Suprapubic skin (tissue), 4 donors: ENCODE results near the gene TYSND1. TPM values are rescaled to one million over a fixed set of nuclear protein-coding genes. Genes with fewer than 3 reads are reported as not detected.

Experiments
- DNase-seq, 2 donors: peaks; one replicate each; pipeline ENCODE4 v3.0.0-alpha.2; 2019; ENCODE audit warnings: low spot score in 2 of 2
- H3K27ac ChIP-seq: fragments of 200-600 bp; sonication (generic); one replicate; pipeline ENCODE4 v1.5.1; 2019
- H3K27me3 ChIP-seq: fragments of 200-600 bp; sonication (generic); one replicate; pipeline ENCODE4 v1.5.1; 2019
- H3K36me3 ChIP-seq: fragments of 200-600 bp; sonication (generic); one replicate; pipeline ENCODE4 v1.5.1; 2019
- H3K4me1 ChIP-seq: fragments of 200-600 bp; sonication (generic); one replicate; pipeline ENCODE4 v1.5.1; 2019
- H3K4me3 ChIP-seq: fragments of 200-600 bp; sonication (generic); one replicate; pipeline ENCODE4 v1.5.1; 2019; ENCODE audit warnings: mild to moderate bottlenecking
- H3K9me3 ChIP-seq: fragments of 200-600 bp; sonication (generic); one replicate; pipeline ENCODE4 v1.5.1; 2019
- EP300 ChIP-seq: sonication (generic); formaldehyde crosslinking; IDR thresholded peaks from one replicate; pipeline ENCODE4 v1.6.1; 2017; ENCODE audit warnings: antibody characterized with exemption
- POLR2A ChIP-seq, 2 donors: fragments of 450-650 bp; IDR thresholded peaks; one replicate each; pipeline ENCODE4 v1.6.1; 2017; ENCODE audit warnings: antibody characterized with exemption in 2 of 2, mild to moderate bottlenecking in 2 of 2, moderate library complexity in 2 of 2
- POLR2AphosphoS5 ChIP-seq, 3 donors: sonication (generic); formaldehyde crosslinking; IDR thresholded peaks; one replicate each; pipeline ENCODE4 v1.6.1; 2017; ENCODE audit warnings: antibody characterized with exemption in 3 of 3
- WGBS: methylation state at CpG from one replicate; pipeline ENCODE4 v1.1.5; 2018; 5-methylcytosine and 5-hydroxymethylcytosine counted together
- total RNA-seq, 4 donors: library from RNA; depleted of rRNA; stranded (reverse); fragments of >200 nt; gene quantifications; one replicate each; pipeline ENCODE4 v1.1.0, GENCODE V29; 2016
- TF ChIP-seq, protein P1 (sequence below), 2 donors: fragments of 200-600 bp in 1 of 2; fragments of 450-650 bp in 1 of 2; sonication (generic) in 1 of 2; IDR thresholded peaks; one replicate each; pipeline ENCODE4 v1.5.1; 2016 to 2019; ENCODE audit warnings: antibody characterized with exemption in 2 of 2, mild to moderate bottlenecking in 1 of 2, moderate library complexity in 1 of 2

Gene TYSND1
- total RNA-seq, 4 donors from 2014 or later, result 32.7 to 42.5 (median 35.2) TPM

DNA sequence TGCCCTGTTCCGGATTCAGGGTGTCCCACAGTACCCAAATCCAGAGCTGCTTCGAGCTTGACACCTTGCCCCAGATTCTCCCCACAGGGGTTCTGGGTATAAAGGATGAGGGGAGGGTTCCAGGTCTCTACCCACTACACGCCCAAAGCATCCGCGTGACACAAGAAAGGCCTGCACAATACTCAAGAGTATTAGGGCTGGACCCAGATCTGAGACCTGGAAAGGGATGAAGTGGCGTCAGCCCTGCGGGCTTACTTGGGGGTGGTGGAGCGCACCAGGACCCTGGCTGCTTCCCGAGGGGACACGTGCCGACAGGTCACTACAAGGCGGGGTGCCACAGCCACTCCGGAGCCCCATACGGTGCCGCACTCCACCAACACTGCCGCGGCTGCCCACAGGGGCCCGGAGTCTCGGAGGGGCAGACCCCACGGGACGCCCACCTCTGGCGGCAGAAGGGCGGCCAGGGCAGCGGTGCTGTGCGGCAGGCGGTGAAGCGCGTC lies 1.3 kb downstream of the TYSND1 start:
- DNase-seq, result peak; percentile 79 to 80
- H3K9me3 ChIP-seq, result no peaks in the 10 kb centered on the region
- WGBS, result 2% methylated on average over 20 of the region's 28 CpGs

DNA sequence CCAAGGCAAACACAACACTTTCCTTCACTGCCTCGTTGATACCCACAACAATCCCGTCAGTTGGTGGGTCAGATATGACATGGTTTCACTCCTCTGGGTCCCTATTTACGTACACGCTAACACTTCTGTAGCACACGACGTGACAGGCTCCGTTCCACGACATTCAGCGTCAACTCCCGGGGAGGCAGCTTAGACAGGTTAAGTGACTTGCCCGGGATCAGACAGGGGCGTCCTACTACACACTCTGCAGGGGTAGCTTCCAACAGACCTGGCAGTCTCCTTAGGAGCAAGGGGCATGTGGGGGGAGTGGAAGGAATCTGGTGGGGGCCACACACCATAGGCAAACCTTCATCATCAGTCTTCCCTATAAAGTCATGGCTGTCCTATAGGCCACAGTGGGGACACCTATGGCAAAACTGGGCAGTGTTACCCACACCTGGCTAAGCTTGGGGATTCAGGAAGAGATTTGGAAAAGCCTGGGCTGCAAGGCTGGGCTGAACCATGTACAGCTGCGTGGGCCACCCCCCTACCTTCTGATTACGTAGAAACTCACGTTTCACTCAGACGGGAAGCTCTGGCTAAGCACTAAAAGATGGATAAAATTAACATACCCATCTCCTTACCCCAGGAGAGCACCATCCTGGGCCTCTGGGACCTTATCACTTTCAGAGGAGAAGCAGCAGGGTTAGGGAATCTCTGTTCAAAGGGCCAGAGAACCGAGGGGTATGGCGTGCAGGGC lies 2.0 kb downstream of the TYSND1 start:
- 72% methylated on average over 18 of the region's 18 CpGs for WGBS

More for the DNA sequence above, 1.3 kb downstream of the TYSND1 start:
- Histone ChIP-seq H3K36me3 (peaks cover 8% of the 10 kb centered on the region), H3K4me1 (peaks cover 39% of the 10 kb centered on the region), H3K27me3 (no peaks in the 10 kb centered on the region), H3K27ac (peak overlapping the region; percentile 98), H3K4me3 (peak overlapping the region; percentile 91)
- TF ChIP-seq, protein P1, sequence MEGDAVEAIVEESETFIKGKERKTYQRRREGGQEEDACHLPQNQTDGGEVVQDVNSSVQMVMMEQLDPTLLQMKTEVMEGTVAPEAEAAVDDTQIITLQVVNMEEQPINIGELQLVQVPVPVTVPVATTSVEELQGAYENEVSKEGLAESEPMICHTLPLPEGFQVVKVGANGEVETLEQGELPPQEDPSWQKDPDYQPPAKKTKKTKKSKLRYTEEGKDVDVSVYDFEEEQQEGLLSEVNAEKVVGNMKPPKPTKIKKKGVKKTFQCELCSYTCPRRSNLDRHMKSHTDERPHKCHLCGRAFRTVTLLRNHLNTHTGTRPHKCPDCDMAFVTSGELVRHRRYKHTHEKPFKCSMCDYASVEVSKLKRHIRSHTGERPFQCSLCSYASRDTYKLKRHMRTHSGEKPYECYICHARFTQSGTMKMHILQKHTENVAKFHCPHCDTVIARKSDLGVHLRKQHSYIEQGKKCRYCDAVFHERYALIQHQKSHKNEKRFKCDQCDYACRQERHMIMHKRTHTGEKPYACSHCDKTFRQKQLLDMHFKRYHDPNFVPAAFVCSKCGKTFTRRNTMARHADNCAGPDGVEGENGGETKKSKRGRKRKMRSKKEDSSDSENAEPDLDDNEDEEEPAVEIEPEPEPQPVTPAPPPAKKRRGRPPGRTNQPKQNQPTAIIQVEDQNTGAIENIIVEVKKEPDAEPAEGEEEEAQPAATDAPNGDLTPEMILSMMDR (IDR thresholded peaks at IDR 0.05), result no peak
- TF ChIP-seq POLR2AphosphoS5 (IDR thresholded peaks at IDR 0.05), result no peak
- no peak for TF ChIP-seq POLR2A (IDR thresholded peaks at IDR 0.05)
- TF ChIP-seq EP300, result no peak

DNA sequence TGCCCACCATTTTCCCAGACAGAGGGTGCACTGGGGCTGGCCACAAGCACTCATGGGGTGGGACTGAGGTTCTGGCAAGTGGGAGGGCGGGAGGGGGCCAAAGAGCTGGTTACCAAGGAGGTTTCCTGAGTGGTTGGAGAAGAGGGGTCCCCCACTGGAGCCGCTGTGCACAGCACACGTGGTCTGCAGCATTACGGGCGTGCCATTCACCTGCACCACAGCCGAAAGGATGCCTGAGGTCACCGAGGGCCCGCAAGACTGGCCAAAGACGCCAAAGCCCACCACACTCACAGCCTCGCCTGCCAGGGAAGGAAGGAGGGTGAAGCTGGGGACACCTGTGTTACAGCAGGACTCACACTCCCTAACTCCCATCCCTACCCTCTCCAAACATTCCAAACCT lies 3.9 kb downstream of the TYSND1 start:
- Histone ChIP-seq H3K4me1 (peaks cover 58% of the 10 kb centered on the region), H3K27ac (no peak overlapping the region), H3K27me3 (no peaks in the 10 kb centered on the region), H3K36me3 (peaks cover 8% of the 10 kb centered on the region), H3K4me3 (no peak overlapping the region), H3K9me3 (no peaks in the 10 kb centered on the region)
- peak in 1 of 2 donors; percentile 58 for DNase-seq
- TF ChIP-seq EP300 (no peak), POLR2AphosphoS5 (IDR thresholded peaks at IDR 0.05) (no peak), POLR2A (IDR thresholded peaks at IDR 0.05) (no peak)
- TF ChIP-seq, protein P1 (IDR thresholded peaks at IDR 0.05), result no peak
- WGBS, result 92% methylated on average over 9 of the region's 10 CpGs

More for the DNA sequence above, 2.0 kb downstream of the TYSND1 start:
- peaks cover 9% of the 10 kb centered on the region for H3K36me3 ChIP-seq
- no peaks in the 10 kb centered on the region for H3K27me3 ChIP-seq
- H3K4me1 ChIP-seq, result peaks cover 40% of the 10 kb centered on the region
- peak in 1 of 2 donors; percentile 73 for DNase-seq
- H3K9me3 ChIP-seq, result no peaks in the 10 kb centered on the region
- H3K4me3 ChIP-seq, result peak overlapping the region; percentile 91
- TF ChIP-seq, protein P1 (IDR thresholded peaks at IDR 0.05), result no peak
- TF ChIP-seq POLR2AphosphoS5 (IDR thresholded peaks at IDR 0.05) (no peak), POLR2A (IDR thresholded peaks at IDR 0.05) (no peak), EP300 (no peak)
- H3K27ac ChIP-seq, result peak overlapping the region; percentile 98

DNA sequence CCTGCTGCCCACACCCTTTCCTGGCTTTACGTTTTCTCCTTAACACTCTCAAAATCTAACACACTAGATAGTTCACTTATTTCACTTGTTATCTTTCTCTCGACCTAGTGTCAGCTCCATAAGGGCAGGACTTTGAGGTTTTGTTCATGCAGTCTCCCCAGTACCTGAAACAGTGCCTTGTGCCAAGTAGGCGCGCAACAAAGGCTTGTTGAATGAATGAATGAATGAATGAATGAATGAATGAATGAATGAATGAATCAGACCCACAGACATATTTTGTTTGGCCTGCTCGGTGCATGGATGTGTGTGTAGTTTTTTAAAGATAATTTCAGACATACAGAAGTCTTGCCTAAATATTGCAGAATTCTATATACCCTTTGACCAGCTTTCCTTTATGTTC lies 6.2 kb downstream of the TYSND1 start:
- no peak for DNase-seq
- Histone ChIP-seq H3K9me3 (no peaks in the 10 kb centered on the region), H3K4me1 (peaks cover 41% of the 10 kb centered on the region), H3K36me3 (peaks cover 8% of the 10 kb centered on the region), H3K27ac (no peak overlapping the region), H3K27me3 (no peaks in the 10 kb centered on the region), H3K4me3 (no peak overlapping the region)
- TF ChIP-seq, protein P1 (IDR thresholded peaks at IDR 0.05), result no peak
- TF ChIP-seq POLR2A (IDR thresholded peaks at IDR 0.05) (no peak), EP300 (no peak), POLR2AphosphoS5 (IDR thresholded peaks at IDR 0.05) (no peak)
- WGBS, result 89% methylated on average over 5 of the region's 5 CpGs

DNA sequence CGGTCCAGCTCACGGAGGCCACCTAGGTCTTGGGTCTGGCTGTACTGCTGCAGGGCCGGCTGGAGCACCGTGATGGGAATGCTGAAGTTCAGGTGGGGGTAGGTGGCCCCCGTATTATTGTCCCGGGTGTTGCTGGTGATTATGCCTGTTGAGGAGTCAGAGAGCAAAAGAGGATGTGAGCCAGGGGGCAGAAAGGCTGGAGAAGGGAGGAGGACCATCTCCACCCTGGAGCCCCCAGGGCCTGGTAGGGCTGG lies 6.6 kb downstream of the TYSND1 start:
- 72% methylated on average over 2 of the region's 6 CpGs for WGBS
- Histone ChIP-seq H3K4me3 (no peak overlapping the region), H3K4me1 (peaks cover 39% of the 10 kb centered on the region), H3K27ac (no peak overlapping the region), H3K27me3 (no peaks in the 10 kb centered on the region), H3K9me3 (no peaks in the 10 kb centered on the region), H3K36me3 (peaks cover 8% of the 10 kb centered on the region)
- DNase-seq, result peak in 1 of 2 donors; percentile 50
- TF ChIP-seq, protein P1 (IDR thresholded peaks at IDR 0.05), result no peak
